ENCODE results near the gene IL36A.

- TF ChIP-seq KLF1 (tag; IDR thresholded peaks at IDR 0.05) = no peak
- no peak for TF ChIP-seq MAX (CRISPR knock-in tag; IDR thresholded peaks at IDR 0.05)
- no peak for TF ChIP-seq CTCF (IDR thresholded peaks at IDR 0.05 in 2 of 3, conservative IDR thresholded peaks at IDR 0.05 in 1 of 3; ENCODE audit: insufficient read depth in 2 of 3, low read depth in 1 of 3, low read length in 3 of 3)
- TF ChIP-seq TCF7 (IDR thresholded peaks at IDR 0.05; ENCODE audit: borderline replicate concordance) = no peak
- no peak for TF ChIP-seq ZBTB5 (IDR thresholded peaks at IDR 0.05)
- no peak for TF ChIP-seq MBD1 (CRISPR knock-in tag; IDR thresholded peaks at IDR 0.05)
- no peak for TF ChIP-seq CBX2 (IDR thresholded peaks at IDR 0.05; ENCODE audit: insufficient read depth, low read length, poor library complexity, severe bottlenecking)
- TF ChIP-seq CAMTA2 (CRISPR knock-in tag; conservative IDR thresholded peaks at IDR 0.05) = no peak
Measured at GRCh38 chr2:113000436-113000835, 4.8 kb upstream of the IL36A start.
